ENCODE measurements around the gene STARD10. TPM values are rescaled to one million over a fixed set of nuclear protein-coding genes. Genes with fewer than 3 reads are reported as not detected.

Gene STARD10
- 27.2 TPM for total RNA-seq

DNA sequence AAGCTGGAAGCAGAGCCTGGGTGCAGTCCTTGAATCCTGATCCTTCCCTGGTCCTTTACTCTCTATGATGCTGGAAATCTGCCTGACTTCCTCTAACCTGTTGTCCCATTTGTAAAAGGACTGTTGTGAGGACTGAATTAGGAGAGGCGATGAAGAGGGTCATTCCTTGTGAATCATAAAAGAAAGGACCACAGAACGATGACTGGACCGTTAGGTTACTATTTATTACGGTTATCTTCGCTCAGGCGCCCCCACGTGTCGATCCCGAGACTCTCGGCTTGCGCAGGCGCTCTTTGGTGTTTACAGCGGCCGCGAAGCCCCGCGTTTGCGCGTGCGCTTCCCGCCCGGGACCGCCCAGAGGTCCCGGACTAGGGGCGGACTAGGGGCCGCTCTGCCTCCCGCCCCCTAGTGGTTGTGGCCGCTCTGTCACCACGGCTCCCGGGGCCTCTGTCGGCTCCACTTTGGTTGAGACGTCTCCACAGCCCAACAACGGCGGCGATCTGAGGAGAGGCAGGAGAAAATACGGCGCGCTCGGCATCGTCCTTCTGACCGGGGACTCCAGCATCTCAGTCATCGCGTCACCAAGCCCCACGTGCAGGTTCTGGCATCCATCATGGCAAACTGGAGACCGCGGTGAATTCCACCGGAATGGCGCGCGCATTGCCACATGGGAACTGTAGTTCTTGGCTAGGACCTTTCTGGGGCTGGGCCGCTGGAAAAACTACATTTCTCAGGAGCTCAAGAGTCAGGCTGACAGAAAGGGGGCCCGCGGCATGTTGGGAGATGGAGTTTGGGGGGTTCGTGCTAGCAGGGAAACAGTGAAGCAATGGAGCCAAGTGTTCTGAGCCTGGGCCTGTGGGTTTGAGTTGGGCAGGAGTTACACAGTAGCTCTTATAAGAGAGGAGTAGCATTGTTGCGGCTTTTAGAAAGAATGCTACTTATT, at the start of gene STARD10:
STARD10 (minus strand) TSS at position 623 of the 943 bp plus-strand sequence. CDS start 12,866 bp downstream, outside the sequence.
- intact Hi-C loops (cut with DNase I): no loop called here
- peak; percentile 98 for DNase-seq (ENCODE audit: low spot score)
- ATAC-seq: peak; percentile 98

- DNase-seq (ENCODE audit: low spot score): no peak
- ATAC-seq: peak; percentile 64
Measured at GRCh38 chr11:72842653-72843330, 48.9 kb upstream of the STARD10 start.

DNA sequence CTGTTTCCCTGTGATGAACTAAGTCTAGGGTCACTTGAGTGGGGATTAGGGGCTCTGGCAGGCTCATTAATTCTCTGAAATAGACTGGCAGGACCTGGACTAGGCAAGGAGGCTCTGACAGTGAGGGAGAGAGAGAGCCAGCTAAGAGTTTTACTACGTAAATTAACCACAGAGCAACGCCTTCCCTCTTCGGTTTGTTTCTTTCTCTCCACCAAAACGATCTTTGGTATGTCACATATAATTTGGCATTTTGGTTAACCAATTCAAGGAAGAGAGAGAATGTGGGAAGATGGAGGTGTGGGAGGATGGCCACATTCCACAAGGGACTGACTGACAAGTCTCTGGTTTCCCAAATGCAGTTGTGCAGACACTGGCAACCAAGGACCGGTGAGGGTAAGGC, 48.3 kb upstream of the STARD10 start:
- DNase-seq (ENCODE audit: low spot score): no peak
- ATAC-seq: no peak
- intact Hi-C loops (cut with DNase I): no loop called here

More at GRCh38 chr11:72842653-72843330, 48.9 kb upstream of the STARD10 start:
- intact Hi-C loops (cut with DNase I): no loop called here

DNA sequence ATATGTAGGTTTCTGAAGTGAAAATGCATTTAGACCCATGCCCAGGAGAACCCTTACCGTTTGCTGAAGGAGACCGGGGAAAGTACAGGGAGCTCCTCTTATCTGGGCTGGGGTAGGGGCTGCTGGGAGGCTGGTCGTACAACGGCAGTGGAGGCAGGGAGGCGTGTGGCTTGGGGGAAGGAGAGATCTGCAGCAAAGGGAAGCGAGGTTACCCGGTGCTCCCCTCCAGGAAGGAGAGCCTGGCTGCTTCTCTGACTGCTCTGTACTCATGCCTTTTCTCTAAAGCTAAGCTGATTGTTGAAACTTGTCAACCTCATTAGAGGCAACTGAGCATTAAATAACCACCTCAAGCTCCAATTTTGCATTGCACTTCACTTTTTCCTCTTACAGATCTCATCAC, 47.5 kb upstream of the STARD10 start:
- intact Hi-C loops (cut with DNase I): no loop called here
- no peak for ATAC-seq

GRCh38 chr11:72840780-72841179, 46.9 kb upstream of the STARD10 start:
- ATAC-seq: peak; percentile 13
- intact Hi-C loops (cut with DNase I): no loop called here

More for the DNA sequence above, 47.5 kb upstream of the STARD10 start:
- DNase-seq (ENCODE audit: low spot score): no peak

DNA sequence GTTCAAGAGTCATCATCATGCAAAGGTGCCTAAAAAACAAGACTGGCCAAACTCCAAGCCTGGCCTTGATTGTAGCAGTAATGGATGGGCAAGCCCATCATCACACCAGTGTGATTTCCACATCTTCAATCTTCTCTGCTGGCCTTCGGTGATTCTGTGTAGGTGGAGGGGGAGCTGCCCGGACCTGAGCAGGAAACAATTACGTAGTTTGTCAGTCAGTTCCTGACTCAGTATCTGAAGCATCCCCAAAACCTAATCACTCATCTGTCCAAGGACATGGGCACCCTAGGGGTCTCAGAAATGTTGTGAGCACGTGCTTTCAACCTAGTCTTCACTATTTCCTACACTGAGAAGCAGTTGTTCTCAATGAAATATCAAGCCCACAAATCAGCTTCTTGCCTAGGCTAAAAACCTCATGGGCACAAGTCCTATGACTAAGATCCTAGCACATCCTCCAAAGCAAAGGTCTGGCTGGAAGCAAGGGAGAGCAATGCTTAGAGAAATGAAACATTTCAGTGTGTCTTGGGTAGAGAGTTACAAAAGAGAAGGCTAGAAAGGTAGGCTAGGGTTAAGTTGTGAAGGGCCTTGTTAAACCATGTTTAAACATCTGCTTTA, 45.0 kb upstream of the STARD10 start:
- no peak for ATAC-seq
- DNase-seq (ENCODE audit: low spot score): no peak
- intact Hi-C loops (cut with DNase I): loop anchor here (10.0 kb wide), 1 partner anchor 406 kb away; no protein-coding TSS in a partner anchor

More at GRCh38 chr11:72840780-72841179, 46.9 kb upstream of the STARD10 start:
- no peak for DNase-seq (ENCODE audit: low spot score)

- peak; percentile 66 for DNase-seq (ENCODE audit: low spot score)
- ATAC-seq: no peak
- intact Hi-C loops (cut with DNase I): loop anchor here (10.0 kb wide), 1 partner anchor 409 kb away; no protein-coding TSS in a partner anchor
Measured at GRCh38 chr11:72836111-72836510, 42.3 kb upstream of the STARD10 start.

DNA sequence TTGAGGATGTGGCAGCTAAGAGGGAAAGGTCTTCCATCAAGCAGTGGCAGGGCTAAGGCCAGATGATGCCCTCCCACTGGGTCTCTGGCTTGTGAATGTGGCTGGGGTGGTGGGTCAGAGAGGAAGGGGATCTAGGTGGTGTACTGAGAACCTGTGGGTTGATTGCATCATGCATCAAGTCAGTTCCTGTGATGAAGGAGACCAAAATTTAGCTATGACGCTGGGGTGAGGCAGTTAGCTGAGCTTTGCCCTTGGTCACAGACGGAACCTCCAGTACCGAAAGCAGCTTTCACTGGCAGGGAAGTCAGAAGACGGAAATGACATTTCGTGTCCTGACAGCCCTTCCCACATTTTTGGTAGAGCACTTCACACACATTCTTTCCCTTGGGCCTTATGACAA, 41.1 kb upstream of the STARD10 start:
- intact Hi-C loops (cut with DNase I): loop anchor here (5.0 to 10.0 kb wide), 2 partner anchors 342 to 410 kb away; no protein-coding TSS in a partner anchor
- no peak for DNase-seq (ENCODE audit: low spot score)
- ATAC-seq: peak; percentile 1

- ATAC-seq (peak; percentile 77), DNase-seq (ENCODE audit: low spot score) (no peak)
- intact Hi-C loops (cut with DNase I): loop anchor here (5.0 to 10.0 kb wide), 2 partner anchors 343 to 411 kb away; no protein-coding TSS in a partner anchor
Measured at GRCh38 chr11:72833811-72834493, 40.1 kb upstream of the STARD10 start.

GRCh38 chr11:72833083-72833733, 39.4 kb upstream of the STARD10 start:
- intact Hi-C loops (cut with DNase I): loop anchor here (5.0 to 10.0 kb wide), 2 partner anchors 344 to 412 kb away; no protein-coding TSS in a partner anchor
- DNase-seq (ENCODE audit: low spot score) (no peak), ATAC-seq (no peak)

GRCh38 chr11:72832301-72833082, 38.6 kb upstream of the STARD10 start:
- DNase-seq (ENCODE audit: low spot score) (no peak), ATAC-seq (no peak)
- intact Hi-C loops (cut with DNase I): loop anchor here (5.0 to 10.0 kb wide), 2 partner anchors 345 to 412 kb away; no protein-coding TSS in a partner anchor

DNA sequence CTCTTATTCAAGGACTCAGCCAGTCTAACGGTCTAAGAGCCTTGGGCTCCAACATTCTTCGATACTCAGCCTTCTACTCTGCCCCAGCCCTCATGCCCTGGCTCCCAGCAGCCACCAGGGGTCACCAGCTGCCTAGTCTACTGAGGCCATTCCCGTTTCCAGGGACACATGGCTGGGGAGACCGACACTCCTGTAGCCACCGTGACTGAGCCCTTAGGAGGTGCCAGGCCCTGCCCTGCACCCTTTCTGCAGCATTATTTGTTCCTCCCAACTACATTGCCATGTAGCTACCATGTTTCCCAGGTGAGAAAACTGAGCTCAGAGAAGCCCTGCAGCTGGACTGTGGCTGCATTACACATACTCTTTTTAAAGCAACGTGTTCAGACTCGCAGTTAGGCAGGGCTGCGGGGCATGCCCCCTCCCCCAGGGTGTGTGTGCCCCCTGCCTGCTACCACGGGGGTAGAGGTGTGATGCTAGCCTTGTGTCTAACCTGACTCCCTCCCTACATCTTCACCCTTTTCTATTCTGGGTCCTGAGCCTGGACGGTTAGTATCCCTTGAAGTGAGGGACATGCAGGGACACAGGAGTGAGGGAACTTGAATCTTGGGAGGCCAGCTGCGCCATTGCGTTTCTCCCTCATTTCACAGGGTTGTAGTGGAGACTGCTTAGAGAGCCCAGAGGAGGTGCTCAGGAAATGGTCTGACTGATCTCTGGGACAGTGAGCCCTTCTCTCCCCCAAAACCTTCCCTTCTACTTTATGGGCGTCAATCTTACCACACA, 37.9 kb upstream of the STARD10 start:
- DNase-seq (ENCODE audit: low spot score) (peak; percentile 90), ATAC-seq (peak; percentile 84)
- intact Hi-C loops (cut with DNase I): loop anchor here (5.0 to 10.0 kb wide), 2 partner anchors 346 to 413 kb away; no protein-coding TSS in a partner anchor

- intact Hi-C loops (cut with DNase I): loop anchor here (5.0 to 10.0 kb wide), 2 partner anchors 347 to 415 kb away; no protein-coding TSS in a partner anchor
- ATAC-seq: no peak
- DNase-seq (ENCODE audit: low spot score): no peak
Measured at GRCh38 chr11:72829884-72830533, 36.2 kb upstream of the STARD10 start.

DNA sequence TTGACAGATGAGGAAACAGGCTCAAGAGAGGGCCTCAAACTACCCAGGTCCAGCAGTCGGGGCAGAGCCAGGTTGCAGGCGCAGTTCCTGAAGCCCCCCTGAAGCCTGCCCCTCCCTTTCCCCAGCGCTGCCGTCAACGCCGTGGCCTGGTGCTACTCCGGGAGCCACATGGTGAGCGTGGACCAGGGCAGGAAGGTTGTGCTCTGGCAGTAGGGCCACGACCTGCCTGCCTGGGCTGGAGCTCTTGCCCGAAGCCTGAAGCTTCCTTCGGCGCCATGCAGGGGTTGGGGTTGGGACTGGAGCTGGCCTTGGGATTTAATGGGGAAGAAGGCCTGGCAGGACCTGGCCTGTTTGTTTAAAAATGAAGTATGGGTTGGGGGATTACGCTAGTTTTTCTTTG, 35.3 kb upstream of the STARD10 start:
- intact Hi-C loops (cut with DNase I): no loop called here
- DNase-seq (ENCODE audit: low spot score): no peak
- ATAC-seq: no peak

- intact Hi-C loops (cut with DNase I): no loop called here
- no peak for ATAC-seq
- DNase-seq (ENCODE audit: low spot score): no peak
Measured at GRCh38 chr11:72828692-72829101, 34.9 kb upstream of the STARD10 start.

DNA sequence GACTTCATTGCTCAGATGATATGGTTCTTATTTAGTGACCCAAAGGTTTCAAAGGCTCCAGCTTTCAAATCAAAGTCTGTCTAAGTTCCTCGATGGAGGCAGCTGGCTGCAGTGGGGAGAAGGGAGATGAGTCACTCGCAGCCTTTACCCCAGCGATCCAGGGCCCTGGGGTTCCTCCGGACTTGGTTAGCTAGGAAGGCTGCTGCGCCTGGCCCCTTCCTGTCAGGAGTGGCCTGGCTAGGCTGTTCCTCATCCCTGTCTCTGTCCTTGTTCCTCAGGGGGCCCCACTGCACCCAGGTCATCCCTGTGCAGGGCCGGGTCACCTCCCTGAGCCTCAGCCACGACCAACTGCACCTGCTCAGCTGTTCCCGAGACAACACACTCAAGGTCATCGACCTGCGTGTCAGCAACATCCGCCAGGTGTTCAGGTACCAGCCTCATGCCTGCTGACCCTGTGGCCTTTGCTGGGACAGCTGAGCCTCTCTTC, 34.3 kb upstream of the STARD10 start:
- ATAC-seq (no peak), DNase-seq (ENCODE audit: low spot score) (peak; percentile 61)
- intact Hi-C loops (cut with DNase I): no loop called here
